ENCODE measurements around the gene CACNA2D1.
"Not testable (repeated sequence)": the region's sequence is repeated elsewhere in the genome, so short reads cannot be mapped to it uniquely, and the experiment has no call there.

The CACNA2D1 gene

DNA sequence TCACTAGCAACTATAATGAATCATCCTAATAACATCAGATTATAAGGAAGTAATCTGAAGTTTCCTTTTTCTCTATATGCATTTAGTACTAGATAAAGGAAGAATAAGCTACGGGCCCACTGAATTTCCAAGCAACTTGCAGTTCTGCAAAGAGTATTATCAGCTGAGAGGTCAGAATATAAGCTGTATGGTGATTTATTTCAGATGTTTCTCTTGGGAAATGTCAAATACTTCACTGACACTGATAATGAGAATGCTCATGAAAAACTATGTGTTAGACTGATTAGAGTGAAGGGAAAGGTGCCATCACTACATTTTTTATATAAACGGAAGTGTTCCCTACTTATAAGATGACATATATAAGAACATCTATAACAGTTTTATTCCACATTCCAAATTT lies 422.5 kb downstream of the CACNA2D1 start:
- no peak for DNase-seq

DNA sequence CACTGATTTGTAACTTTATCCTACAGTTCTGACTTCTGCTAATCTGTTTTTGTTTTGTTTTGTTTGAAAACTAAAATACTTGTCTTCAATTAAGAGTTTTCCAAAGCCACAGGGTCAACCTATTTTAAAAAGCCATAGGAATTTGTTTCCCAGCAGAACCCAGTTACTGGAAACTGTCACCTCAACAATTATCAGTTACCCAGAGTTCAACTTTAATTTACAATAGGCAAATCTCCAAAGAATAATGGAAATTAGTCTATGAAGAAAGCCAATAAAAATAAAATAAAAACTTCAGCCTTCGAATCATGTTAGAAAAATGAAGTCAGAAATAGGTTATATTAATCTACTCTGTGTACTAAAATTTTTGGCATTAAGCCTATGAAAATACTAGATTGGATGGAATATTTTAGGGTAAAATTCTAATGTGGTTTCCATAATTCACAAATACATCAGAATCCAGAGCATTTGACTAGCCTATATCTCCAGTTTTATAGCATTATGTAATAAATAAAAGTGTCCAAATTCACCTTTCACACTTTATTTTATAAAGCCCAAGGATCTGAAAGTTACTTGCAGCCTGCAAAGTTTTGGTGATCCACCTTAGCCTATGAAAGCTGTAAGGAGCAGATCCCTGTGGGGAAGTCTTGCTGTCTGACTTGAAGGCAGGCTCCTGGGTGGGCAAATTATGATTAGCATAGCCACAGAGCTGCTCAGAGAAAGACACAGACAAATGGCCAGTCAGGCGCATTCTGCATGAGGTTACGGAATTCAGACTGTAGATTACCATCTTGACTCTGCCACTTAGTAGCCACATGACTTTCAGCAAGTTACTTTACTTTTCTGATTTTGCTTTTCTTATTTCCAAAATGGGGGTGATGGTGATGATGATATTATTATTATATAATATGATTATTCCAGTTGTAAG lies 423.8 kb downstream of the CACNA2D1 start:
- DNase-seq = no peak

DNA sequence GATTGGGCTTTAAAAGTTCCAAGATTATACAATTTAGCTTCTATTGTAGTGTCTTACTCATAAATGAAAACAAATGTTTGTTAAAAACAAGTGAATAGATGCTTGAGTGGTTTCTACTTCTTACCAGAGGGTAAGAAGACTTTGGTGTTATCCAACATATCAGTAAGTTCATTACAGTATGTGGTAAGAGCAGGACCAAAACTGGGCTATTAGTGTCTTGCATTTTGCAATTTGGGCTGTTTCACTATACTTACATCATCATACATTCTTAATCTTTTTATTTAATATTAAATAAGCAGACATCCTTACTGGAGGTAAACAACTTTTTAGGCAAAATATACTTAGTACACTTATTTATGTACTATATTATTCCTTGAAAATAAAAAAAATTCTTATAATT lies 425.4 kb downstream of the CACNA2D1 start:
- no peak for DNase-seq

DNA sequence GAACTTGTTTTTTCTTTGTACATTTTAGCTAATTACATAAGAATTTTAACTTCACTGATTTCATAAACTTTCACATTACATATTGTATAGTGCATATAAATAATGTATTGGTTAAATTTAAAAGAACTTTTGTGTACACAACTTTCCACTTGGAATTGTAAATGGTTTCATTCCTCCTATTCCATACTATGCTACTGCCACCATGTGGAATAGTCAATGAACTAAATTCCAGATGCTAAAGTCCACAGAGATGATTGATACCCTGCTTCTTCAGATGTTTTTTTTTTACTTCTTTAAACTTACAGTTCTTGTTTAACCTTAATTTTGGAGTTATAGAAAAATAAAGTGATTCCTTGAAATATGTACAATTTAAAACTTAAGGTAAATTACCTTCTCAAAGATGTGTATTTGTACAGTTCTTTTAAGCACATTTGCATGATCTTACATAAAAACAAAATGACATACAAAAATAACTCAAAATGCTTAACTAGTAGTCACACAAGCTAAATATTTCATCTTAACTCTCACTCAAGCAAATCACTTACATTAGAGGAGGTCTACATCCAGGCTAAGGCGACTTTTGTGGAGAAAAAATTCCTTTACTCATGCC lies 426.1 kb downstream of the CACNA2D1 start:
- DNase-seq = no peak

GRCh38 chr7:82015751-82016150 lies 427.8 kb downstream of the CACNA2D1 start:
- no peak for DNase-seq

- not testable (repeated sequence) for DNase-seq
Observed at GRCh38 chr7:82014574-82014973, 429.0 kb downstream of the CACNA2D1 start.

GRCh38 chr7:82012453-82012852 lies 431.1 kb downstream of the CACNA2D1 start:
- no peak for DNase-seq

- no peak for DNase-seq
Observed at GRCh38 chr7:82010416-82010815, 433.2 kb downstream of the CACNA2D1 start.

- DNase-seq = no peak
Observed at GRCh38 chr7:82007315-82007714, 436.3 kb downstream of the CACNA2D1 start.

- no peak for DNase-seq
Observed at GRCh38 chr7:82005056-82005455, 438.5 kb downstream of the CACNA2D1 start.

DNA sequence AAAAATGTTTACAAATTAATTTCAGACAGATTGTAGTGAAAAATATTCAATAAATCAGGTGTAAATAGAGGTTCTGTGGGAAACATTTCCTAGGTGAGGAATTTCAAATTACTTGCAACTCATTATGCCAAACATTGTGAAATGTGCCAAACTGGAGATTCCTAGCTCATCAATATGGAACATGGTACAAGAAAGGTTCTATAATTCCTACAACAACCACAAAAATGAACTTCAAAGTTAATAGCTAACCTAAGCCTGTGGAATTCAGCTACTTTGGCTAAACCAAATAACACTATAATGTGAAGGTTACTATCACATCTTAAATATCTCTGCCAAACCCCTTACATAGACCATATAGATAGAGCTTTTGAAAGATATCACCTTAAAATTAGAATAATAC lies 450.4 kb downstream of the CACNA2D1 start:
- DNase-seq = no peak

- DNase-seq = no peak
Observed at GRCh38 chr7:81990395-81990794, 453.2 kb downstream of the CACNA2D1 start.

DNA sequence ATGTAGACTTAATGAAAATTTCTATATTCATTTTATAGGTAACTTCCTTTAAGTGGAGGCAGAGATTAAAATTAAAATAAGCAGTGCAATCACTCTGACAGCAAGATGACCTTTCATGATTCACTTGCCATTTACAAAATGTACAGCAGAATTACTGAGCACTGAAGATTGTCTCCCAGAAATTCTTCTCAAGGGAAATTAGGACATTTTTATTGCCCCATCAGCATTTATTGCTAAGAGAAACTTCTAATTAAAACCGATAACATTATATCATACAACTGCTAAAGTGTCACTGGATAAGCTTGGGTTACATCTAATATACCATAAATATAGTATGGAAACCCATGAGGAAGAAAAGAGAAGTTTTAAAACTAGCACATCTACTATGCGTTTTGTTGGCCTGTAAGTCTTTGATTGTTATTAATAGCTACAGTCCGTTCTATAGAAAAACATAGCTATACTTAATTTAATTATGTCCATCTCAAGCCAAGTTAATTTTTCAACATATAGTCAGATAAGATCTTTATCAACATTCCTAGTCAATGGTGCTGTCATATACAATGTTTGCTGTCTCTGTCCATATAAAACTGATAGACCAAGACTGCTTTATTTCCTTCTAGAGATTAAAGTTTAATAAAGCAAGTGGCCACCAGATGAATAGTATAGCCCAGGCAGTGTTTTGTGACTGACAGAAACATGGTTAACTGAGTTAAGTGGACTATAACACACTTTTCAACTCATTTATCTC lies 456.7 kb downstream of the CACNA2D1 start:
- DNase-seq = no peak

GRCh38 chr7:81983406-81983805 lies 460.2 kb downstream of the CACNA2D1 start:
- no peak for DNase-seq

GRCh38 chr7:81973117-81973516 lies 470.5 kb downstream of the CACNA2D1 start:
- DNase-seq = no peak

DNA sequence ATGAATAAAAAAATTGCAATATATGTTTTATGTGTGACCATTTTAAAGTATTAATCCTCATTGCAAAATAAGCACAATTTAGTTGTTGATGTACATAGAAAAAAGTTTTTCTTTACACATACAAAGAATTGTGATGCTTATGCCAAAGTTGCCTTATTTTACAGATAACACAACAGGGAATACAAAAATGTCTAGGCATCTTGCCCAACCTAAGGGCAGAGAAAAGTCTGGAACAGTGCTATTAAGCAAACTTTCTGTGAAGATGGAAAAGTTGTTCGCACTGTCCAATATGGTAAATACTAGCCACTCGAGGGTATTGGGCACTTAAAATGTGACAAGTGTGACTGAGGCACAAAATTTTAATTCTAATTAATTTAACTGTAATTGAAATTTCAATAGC lies 483.6 kb downstream of the CACNA2D1 start:
- no peak for DNase-seq

- DNase-seq = no peak
Observed at GRCh38 chr7:81957517-81957916, 486.1 kb downstream of the CACNA2D1 start.

- no peak for DNase-seq
Observed at GRCh38 chr7:81956520-81956919, 487.1 kb downstream of the CACNA2D1 start.

DNA sequence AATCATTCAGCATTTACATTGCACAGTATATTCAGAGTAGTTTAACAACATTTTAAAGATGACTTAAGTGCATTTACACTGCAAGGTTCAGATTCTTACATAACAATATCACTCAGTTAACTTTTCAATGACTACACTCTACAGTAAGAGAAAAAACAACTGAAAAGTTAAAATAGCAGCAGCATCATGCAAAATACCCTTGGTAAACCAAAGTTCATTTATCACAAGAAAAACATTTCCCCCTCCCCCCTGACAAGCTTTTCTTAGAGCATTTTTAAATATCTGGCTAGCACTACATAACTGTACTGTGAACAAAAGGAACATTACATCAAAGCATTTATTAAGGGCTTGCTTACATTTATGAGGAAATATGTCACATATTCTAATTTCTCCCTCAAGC lies 494.3 kb downstream of the CACNA2D1 start:
- DNase-seq = no peak

DNA sequence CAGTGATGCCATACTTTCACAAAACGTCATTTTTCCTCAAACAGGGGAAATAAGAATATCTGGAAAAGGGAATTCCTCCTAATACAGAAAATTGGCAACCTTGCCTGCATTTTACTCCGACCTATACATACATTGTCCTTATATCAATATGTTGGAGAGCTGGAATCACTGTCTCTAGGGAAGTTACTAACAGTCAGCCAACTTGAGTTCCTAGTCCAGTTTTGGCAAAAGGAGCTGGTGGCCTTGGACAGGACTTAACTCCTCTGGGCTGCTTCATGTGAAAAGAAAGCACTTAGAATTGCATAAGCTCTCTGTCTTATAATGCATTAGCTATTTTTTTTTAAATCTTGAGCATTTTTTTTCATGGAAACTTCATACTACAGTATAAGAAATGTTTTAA lies 499.5 kb downstream of the CACNA2D1 start:
- no peak for DNase-seq

DNA sequence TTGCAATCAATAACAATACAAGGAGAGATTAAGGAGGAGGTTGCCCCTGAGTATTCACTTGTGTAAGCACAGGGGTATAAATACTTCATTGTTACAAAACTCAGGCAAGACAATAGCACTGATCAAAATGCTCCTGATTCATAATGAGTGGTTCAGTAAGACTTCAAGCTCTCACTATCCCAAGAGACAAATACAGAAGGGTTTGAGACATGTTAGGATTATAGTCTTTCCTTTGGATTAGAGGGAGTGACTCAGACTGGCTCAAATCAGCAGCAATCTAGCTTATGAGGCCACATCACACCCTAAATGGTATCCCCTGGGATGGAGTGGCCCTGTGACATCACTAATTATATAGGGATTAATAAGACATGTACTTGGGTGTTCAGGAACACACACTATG lies 506.5 kb downstream of the CACNA2D1 start:
- DNase-seq = no peak

- no peak for DNase-seq
Observed at GRCh38 chr7:81934596-81935301, 508.8 kb downstream of the CACNA2D1 start.

DNA sequence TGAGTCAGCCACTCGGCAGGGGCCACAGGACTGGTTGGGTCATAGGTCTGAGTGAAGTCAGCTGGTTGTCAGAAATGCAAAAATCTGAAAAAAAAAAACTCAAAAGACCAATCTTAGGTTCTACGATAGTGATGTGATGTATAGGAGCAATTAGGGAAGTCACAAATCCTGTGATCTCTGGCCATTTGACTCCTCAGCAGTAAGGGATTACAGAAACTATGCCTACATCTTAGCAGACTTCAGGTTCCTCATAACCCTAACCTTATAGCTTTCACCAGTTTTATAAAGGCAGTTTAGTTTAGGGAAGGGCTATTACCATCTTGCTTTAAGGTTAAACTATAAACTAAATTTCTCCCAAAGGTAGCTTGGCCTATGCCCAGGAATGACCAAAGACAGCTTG lies 510.6 kb downstream of the CACNA2D1 start:
- DNase-seq = no peak
